GM18870 (cell line): ENCODE data around the gene MAGEA9B.
"Not testable (repeated sequence)": the region's sequence is repeated elsewhere in the genome, so short reads cannot be mapped to it uniquely, and the experiment has no call there.

Experiments used
- ATAC-seq: cut with Tn5 transposase; IDR thresholded peaks from one replicate; pipeline ENCODE4 v1.9.1; 2021; ENCODE audit warnings: moderate library complexity; ENCODE audit not compliant: unreplicated experiment

The MAGEA9B gene

DNA sequence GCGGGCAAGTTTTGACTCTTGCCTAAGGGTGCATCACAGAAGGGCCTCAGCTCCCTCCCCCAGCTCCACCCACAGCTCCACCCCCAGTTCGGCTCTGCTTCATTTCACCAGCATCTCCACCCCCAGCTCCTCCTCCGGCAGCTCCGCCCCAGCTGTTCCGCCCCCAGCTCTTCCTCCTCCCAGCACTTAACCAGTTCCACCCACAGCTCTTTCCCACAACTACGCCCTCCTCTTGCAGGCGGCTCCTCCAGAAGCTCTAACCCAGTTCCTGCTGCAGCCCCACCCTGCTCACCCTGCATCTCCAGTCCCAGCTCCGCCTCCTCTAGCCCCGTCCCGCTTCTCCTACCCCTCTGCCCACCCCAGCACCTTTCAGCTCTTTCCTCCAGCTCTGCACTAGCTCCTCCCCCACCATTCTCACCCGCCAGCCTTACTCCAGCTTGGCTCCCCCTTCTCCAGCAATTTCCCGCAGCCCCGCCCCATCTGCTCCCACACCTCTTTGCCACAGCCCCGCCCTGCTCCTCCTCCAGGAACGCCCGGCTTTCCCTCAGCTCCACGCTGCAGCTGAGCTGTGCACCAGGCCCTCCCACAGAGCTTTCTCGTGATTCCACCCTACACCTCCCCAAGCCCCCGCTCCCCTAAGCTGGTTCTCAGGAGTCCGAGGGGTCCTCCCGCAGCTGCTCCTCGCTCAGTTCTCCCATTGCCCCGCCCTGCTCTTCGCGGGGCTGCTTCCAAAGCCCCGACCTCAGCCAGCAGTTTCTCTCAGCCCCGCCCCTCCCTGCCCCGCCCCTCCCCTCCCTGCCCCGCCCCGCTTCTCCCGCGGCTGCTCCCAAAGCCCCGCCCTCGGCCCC lies 47.8 kb downstream of the MAGEA9B start:
- peak; percentile 40 for ATAC-seq

DNA sequence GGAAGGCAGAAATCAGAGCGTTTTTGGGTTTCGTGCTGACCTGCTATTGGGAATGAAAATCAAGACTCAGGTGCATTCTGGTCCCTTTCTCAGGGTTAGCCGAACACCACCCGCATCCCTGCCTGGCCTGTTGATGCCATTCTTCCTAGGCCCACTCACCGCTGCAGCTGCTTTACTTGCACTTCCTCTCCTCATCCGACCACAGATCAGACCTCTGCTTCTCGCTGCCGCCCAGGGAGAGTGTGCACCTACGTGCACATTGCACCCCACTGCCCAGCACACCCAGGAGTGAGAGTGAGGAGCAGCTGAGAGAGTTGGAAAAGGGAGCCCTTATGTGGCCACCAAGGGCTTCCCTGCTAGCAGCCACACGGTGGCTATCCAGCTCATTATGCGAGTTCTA lies 49.8 kb downstream of the MAGEA9B start:
- not testable (repeated sequence) for ATAC-seq

DNA sequence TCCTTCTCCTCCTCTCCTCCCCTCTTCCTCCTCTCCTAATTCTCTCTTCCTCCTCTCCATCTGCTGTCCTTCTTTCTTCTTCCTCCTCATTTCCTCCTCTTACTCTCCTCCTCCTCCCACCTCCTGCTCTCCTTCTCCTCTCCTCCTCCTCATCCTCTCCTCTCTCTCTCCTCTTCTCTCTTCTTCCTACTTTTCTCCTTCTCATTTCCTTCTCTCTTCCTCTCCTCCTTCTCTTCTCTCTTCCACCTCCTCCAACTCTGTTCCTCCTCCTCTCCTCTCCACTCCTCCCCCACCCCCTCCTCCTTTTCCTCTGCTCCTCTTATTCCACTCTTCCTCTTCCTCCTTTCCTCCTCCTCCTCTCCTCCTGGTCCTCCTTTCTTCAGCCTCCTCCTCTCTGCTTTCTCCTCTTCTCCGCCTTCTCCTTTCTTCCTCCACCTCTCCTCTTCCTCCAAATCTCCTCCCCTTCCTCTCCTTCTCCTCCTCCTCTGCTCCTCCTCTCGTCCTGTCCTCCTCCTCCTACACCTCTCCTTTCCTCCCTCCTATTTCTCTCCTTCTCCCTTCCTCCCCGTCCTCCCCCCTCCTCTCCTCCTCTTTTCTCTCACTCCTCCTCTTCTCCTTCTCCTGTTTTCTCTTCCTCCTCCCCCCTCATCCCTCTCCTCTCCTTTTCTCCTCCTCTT lies 52.2 kb downstream of the MAGEA9B start:
- not testable (repeated sequence) for ATAC-seq

DNA sequence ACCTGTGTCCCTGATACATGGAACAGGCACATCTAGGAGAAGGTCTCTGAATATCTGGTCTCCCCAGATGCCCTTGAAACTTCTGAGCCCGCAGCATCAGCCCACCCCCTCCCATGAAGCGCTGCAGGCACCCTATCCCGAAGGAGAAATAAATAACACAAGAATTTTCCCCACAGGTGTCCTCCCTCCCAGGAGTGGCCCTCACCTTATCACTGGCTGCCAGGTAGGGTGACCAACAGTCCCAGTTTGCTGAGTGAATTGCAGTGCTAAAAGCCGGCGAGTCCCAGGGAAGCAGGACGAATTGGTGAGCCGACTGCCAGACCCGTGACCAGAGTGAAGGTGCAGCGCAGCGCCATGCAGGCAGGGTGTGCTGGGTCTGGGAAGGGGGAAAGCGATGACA lies 53.3 kb downstream of the MAGEA9B start:
- not testable (repeated sequence) for ATAC-seq

DNA sequence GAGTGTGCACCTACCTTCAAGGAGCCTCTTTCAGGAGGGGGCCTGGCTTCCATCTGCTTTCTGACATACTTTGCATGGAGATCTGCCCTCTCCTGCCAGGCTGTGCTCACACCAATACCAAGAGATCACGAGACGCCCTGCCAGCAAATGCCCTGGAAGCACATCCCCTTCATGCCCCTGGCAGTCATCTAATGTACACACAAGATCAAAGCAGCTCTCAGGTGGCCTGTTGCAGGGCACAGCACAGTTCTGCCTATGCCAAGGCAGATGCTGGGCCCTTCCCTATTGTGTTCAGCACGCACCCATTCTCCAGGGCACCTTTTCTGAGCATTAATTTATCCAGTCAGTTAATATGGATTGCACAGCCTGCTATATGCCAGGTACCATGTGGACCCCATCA lies 54.4 kb downstream of the MAGEA9B start:
- not testable (repeated sequence) for ATAC-seq
